Activated naive CD8-positive, alpha-beta T cell treated with anti-CD3 and anti-CD28 coated beads, Interleukin-2, amount 10 ng/mL, durations not matched to agents 7 days and 5 days (primary cell): ENCODE data around the gene MAML2. TPM values are rescaled to one million over a fixed set of nuclear protein-coding genes. Genes with fewer than 3 reads are reported as not detected.
A peak's percentile ranks its signal among the peaks of the same experiment; 100 is the strongest.

ENCODE experiments used
- ATAC-seq: fragments of 150-1000 bp; cut with Tn5 transposase; one replicate; pipeline ENCODE4 v1.10.0; 2021; ENCODE audit warnings: low read depth, moderate library complexity
- POLR2A ChIA-PET: fragments of 350-600 bp; sonication (Branson Sonifier 250); formaldehyde crosslinking; loops from one replicate; lab custom pipeline; 2021; ENCODE audit warnings: antibody characterized with exemption; lab: Charles Lee
- DNase-seq: peaks from one replicate; pipeline ENCODE4 v3.0.0; 2021
- H3K27ac Mint-ChIP-seq: one replicate; pipeline ENCODE4 v1.8.0; 2022; ENCODE audit warnings: mild to moderate bottlenecking, mixed read lengths
- H3K27me3 Mint-ChIP-seq: one replicate; pipeline ENCODE4 v1.8.0; 2022; ENCODE audit warnings: mild to moderate bottlenecking, moderate library complexity, mixed read lengths
- H3K36me3 Mint-ChIP-seq: one replicate; pipeline ENCODE4 v1.8.0; 2021; ENCODE audit warnings: mild to moderate bottlenecking, mixed read lengths
- H3K4me1 Mint-ChIP-seq: one replicate; pipeline ENCODE4 v1.8.0; 2021; ENCODE audit warnings: mixed read lengths
- H3K4me3 Mint-ChIP-seq: one replicate; pipeline ENCODE4 v1.8.0; 2022; ENCODE audit warnings: mild to moderate bottlenecking, moderate library complexity, mixed read lengths
- H3K9me3 Mint-ChIP-seq: one replicate; pipeline ENCODE4 v1.8.0; 2021; ENCODE audit warnings: mixed read lengths
- total RNA-seq, 2 experiments: library from RNA; stranded (reverse); gene quantifications; one replicate each; pipeline ENCODE4 v1.2.3, GENCODE V29; 2021

Gene MAML2
- total RNA-seq, 2 experiments from 2014 or later, result 18.6 to 20.5 TPM

GRCh38 chr11:96263238-96263763, 79.7 kb downstream of the MAML2 start:
- no peak overlapping the region for H3K4me3 Mint-ChIP-seq
- no peak overlapping the region for H3K27ac Mint-ChIP-seq
- H3K9me3 Mint-ChIP-seq, result no peaks in the 10 kb centered on the region
- H3K36me3 Mint-ChIP-seq, result peaks cover 15% of the 10 kb centered on the region
- H3K27me3 Mint-ChIP-seq, result no peaks in the 10 kb centered on the region
- ATAC-seq (no peak), DNase-seq (no peak)
- peaks cover 55% of the 10 kb centered on the region for H3K4me1 Mint-ChIP-seq
- POLR2A ChIA-PET, result no interaction called here

GRCh38 chr11:96260532-96260931, 82.5 kb downstream of the MAML2 start:
- Mint-ChIP-seq H3K4me1 (peaks cover 57% of the 10 kb centered on the region), H3K36me3 (peaks cover 15% of the 10 kb centered on the region), H3K27me3 (no peaks in the 10 kb centered on the region), H3K4me3 (no peak overlapping the region), H3K9me3 (no peaks in the 10 kb centered on the region), H3K27ac (peak overlapping the region; percentile 71)
- ATAC-seq (no peak), DNase-seq (no peak)
- POLR2A ChIA-PET, result interaction anchor here (1.3 to 1.4 kb wide), 2 partner anchors 14 to 245 kb away, joined by 3 read pairs; no protein-coding TSS in a partner anchor

- Mint-ChIP-seq H3K36me3 (peaks cover 11% of the 10 kb centered on the region), H3K27me3 (no peaks in the 10 kb centered on the region), H3K27ac (peak overlapping the region; percentile 71), H3K9me3 (no peaks in the 10 kb centered on the region), H3K4me3 (no peak overlapping the region), H3K4me1 (peaks cover 58% of the 10 kb centered on the region)
- POLR2A ChIA-PET, result interaction anchor here (0.9 to 1.3 kb wide), 3 partner anchors 17 to 246 kb away, joined by 3 read pairs; no protein-coding TSS in a partner anchor
- DNase-seq (no peak), ATAC-seq (no peak)
Observed at GRCh38 chr11:96260067-96260511, 82.9 kb downstream of the MAML2 start.

GRCh38 chr11:96259134-96259830, 83.7 kb downstream of the MAML2 start:
- DNase-seq (no peak), ATAC-seq (no peak)
- H3K27ac Mint-ChIP-seq, result peak overlapping the region; percentile 95
- H3K4me1 Mint-ChIP-seq, result peaks cover 60% of the 10 kb centered on the region
- H3K36me3 Mint-ChIP-seq, result peaks cover 6% of the 10 kb centered on the region
- H3K9me3 Mint-ChIP-seq, result no peaks in the 10 kb centered on the region
- no peaks in the 10 kb centered on the region for H3K27me3 Mint-ChIP-seq
- POLR2A ChIA-PET, result interaction anchor here (0.9 to 1.8 kb wide), 5 partner anchors 16 to 246 kb away, joined by 3 to 12 read pairs (median 3); no protein-coding TSS in a partner anchor
- H3K4me3 Mint-ChIP-seq, result peak overlapping the region; percentile 23

GRCh38 chr11:96257972-96258934, 84.7 kb downstream of the MAML2 start:
- Mint-ChIP-seq H3K27ac (peak overlapping the region; percentile 95), H3K27me3 (no peaks in the 10 kb centered on the region), H3K9me3 (no peaks in the 10 kb centered on the region), H3K4me1 (peaks cover 64% of the 10 kb centered on the region), H3K4me3 (peak overlapping the region; percentile 83), H3K36me3 (peaks cover 8% of the 10 kb centered on the region)
- DNase-seq, result no peak
- POLR2A ChIA-PET, result interaction anchor here (1.0 to 1.8 kb wide), 3 partner anchors 14 to 84 kb away, joined by 4 to 12 read pairs (median 5); no protein-coding TSS in a partner anchor
- peak; percentile 78 for ATAC-seq

- Mint-ChIP-seq H3K4me3 (peak overlapping the region; percentile 83), H3K36me3 (peaks cover 12% of the 10 kb centered on the region)
- POLR2A ChIA-PET, result interaction anchor here (0.8 to 1.3 kb wide), 5 partner anchors 13 to 86 kb away, joined by 3 to 5 read pairs (median 3); partner anchors contain the start of gene MAML2
Observed at GRCh38 chr11:96257036-96257435, 86.0 kb downstream of the MAML2 start.

GRCh38 chr11:96256215-96257011, 86.6 kb downstream of the MAML2 start:
- Mint-ChIP-seq H3K4me3 (peak overlapping the region; percentile 83), H3K27ac (peak overlapping the region; percentile 95), H3K36me3 (peaks cover 14% of the 10 kb centered on the region), H3K4me1 (peaks cover 62% of the 10 kb centered on the region), H3K27me3 (no peaks in the 10 kb centered on the region), H3K9me3 (no peaks in the 10 kb centered on the region)
- ATAC-seq, result no peak
- POLR2A ChIA-PET, result interaction anchor here (0.7 to 3.3 kb wide), 10 partner anchors 11 to 87 kb away, joined by 3 to 21 read pairs (median 4); partner anchors contain the start of gene MAML2
- no peak for DNase-seq

More at GRCh38 chr11:96257036-96257435, 86.0 kb downstream of the MAML2 start:
- DNase-seq (no peak), ATAC-seq (no peak)
- no peaks in the 10 kb centered on the region for H3K9me3 Mint-ChIP-seq
- H3K4me1 Mint-ChIP-seq, result peaks cover 62% of the 10 kb centered on the region
- no peaks in the 10 kb centered on the region for H3K27me3 Mint-ChIP-seq
- H3K27ac Mint-ChIP-seq, result peak overlapping the region; percentile 95

- no peaks in the 10 kb centered on the region for H3K27me3 Mint-ChIP-seq
- H3K36me3 Mint-ChIP-seq, result peaks cover 23% of the 10 kb centered on the region
- H3K4me1 Mint-ChIP-seq, result peaks cover 60% of the 10 kb centered on the region
- H3K9me3 Mint-ChIP-seq, result no peaks in the 10 kb centered on the region
- peak overlapping the region; percentile 78 for H3K27ac Mint-ChIP-seq
- DNase-seq (no peak), ATAC-seq (no peak)
- POLR2A ChIA-PET, result interaction anchor here (1.2 to 3.3 kb wide), 4 partner anchors 9 to 88 kb away, joined by 6 to 21 read pairs (median 13); partner anchors contain the start of gene MAML2
- peak overlapping the region; percentile 68 for H3K4me3 Mint-ChIP-seq
Observed at GRCh38 chr11:96254854-96255253, 88.1 kb downstream of the MAML2 start.

- DNase-seq, result no peak
- no peaks in the 10 kb centered on the region for H3K27me3 Mint-ChIP-seq
- H3K9me3 Mint-ChIP-seq, result peaks cover under 1% of the 10 kb centered on the region
- H3K4me1 Mint-ChIP-seq, result peaks cover 61% of the 10 kb centered on the region
- peak; percentile 24 for ATAC-seq
- peaks cover 31% of the 10 kb centered on the region for H3K36me3 Mint-ChIP-seq
- POLR2A ChIA-PET, result interaction anchor here (0.7 to 3.3 kb wide), 4 partner anchors 11 to 89 kb away, joined by 4 to 21 read pairs (median 13); partner anchors contain the start of gene MAML2
- peak overlapping the region; percentile 93 for H3K27ac Mint-ChIP-seq
- H3K4me3 Mint-ChIP-seq, result peak overlapping the region; percentile 72
Observed at GRCh38 chr11:96254087-96254486, 88.9 kb downstream of the MAML2 start.

- H3K4me3 Mint-ChIP-seq, result peak overlapping the region; percentile 49
- ATAC-seq, result peak; percentile 44
- DNase-seq, result no peak
- peaks cover 23% of the 10 kb centered on the region for H3K36me3 Mint-ChIP-seq
- no peaks in the 10 kb centered on the region for H3K27me3 Mint-ChIP-seq
- peaks cover 49% of the 10 kb centered on the region for H3K4me1 Mint-ChIP-seq
- POLR2A ChIA-PET, result interaction anchor here (1.2 kb wide), 1 partner anchor 14 kb away, joined by 3 read pairs; no protein-coding TSS in a partner anchor
- peak overlapping the region; percentile 81 for H3K27ac Mint-ChIP-seq
- H3K9me3 Mint-ChIP-seq, result peaks cover 1% of the 10 kb centered on the region
Observed at GRCh38 chr11:96246718-96247552, 96.1 kb downstream of the MAML2 start.

GRCh38 chr11:96242971-96243647, 99.9 kb downstream of the MAML2 start:
- peak overlapping the region; percentile 86 for H3K27ac Mint-ChIP-seq
- ATAC-seq, result peak; percentile 88

More at GRCh38 chr11:96242971-96243647, 99.9 kb downstream of the MAML2 start:
- H3K9me3 Mint-ChIP-seq, result no peaks in the 10 kb centered on the region
- H3K36me3 Mint-ChIP-seq, result no peaks in the 10 kb centered on the region
- POLR2A ChIA-PET, result interaction anchor here (1.0 to 3.3 kb wide), 7 partner anchors 12 to 146 kb away, joined by 3 to 48 read pairs (median 4); partner anchors contain the start of genes CCDC82, JRKL and MAML2
- peaks cover 45% of the 10 kb centered on the region for H3K4me1 Mint-ChIP-seq
- no peaks in the 10 kb centered on the region for H3K27me3 Mint-ChIP-seq
- H3K4me3 Mint-ChIP-seq, result peak overlapping the region; percentile 81
- peak; percentile 71 for DNase-seq
